Caco-2 (cell line): ENCODE data around the gene CCNI. TPM values are rescaled to one million over a fixed set of nuclear protein-coding genes. Genes with fewer than 3 reads are reported as not detected.
"Not testable (repeated sequence)": the region's sequence is repeated elsewhere in the genome, so short reads cannot be mapped to it uniquely, and the experiment has no call there.

ENCODE experiments used
- BruUV-seq: library from RNA; stranded (reverse); fragments of 400-500 nt; replicated peaks from 2 replicates; lab custom pipeline; 2021; lab: Mats Ljungman, UMichigan
- CTCF ChIA-PET: fragments of 300-600 bp; sonication (Branson Sonifier 250); formaldehyde crosslinking; loops from one replicate; lab custom pipeline; 2022; ENCODE audit warnings: antibody characterized with exemption; lab: Charles Lee
- POLR2A ChIA-PET: fragments of 300-600 bp; sonication (Branson Sonifier 250); formaldehyde crosslinking; loops from one replicate; lab custom pipeline; 2022; ENCODE audit warnings: antibody characterized with exemption; lab: Charles Lee
- DNase-seq, 2 experiments: peaks; one replicate each; pipeline versions ENCODE4 v3.0.0 to v3.0.0-alpha.2; 2020 to 2022
- H3K27me3 ChIP-seq: replicated peaks from 2 replicates; pipeline ENCODE4 v1.6.0; 2011; ENCODE audit warnings: low read length; ENCODE audit not compliant: control insufficient read depth, insufficient read depth
- H3K36me3 ChIP-seq: 2 replicates; pipeline ENCODE4 v1.5.1; 2011; ENCODE audit warnings: low read length; ENCODE audit not compliant: control insufficient read depth, insufficient read depth
- H3K4me1 ChIP-seq: fragments of 250-450 bp; sonication (Bioruptor Pico); 2 replicates; pipeline ENCODE4 v1.5.1; 2020; ENCODE audit warnings: mild to moderate bottlenecking
- H3K4me3 ChIP-seq: 2 replicates; pipeline ENCODE4 v1.5.1; 2011; ENCODE audit warnings: low read depth, mild to moderate bottlenecking, control low read depth, low read length
- H3K9me3 ChIP-seq: fragments of 250-450 bp; sonication (Bioruptor Pico); 2 replicates; pipeline ENCODE4 v1.5.1; 2020; ENCODE audit warnings: mild to moderate bottlenecking, moderate library complexity
- H3K27ac Mint-ChIP-seq: one replicate; pipeline ENCODE4 v1.8.0; 2022; ENCODE audit warnings: mixed read lengths; ENCODE audit not compliant: unreplicated experiment
- H3K27me3 Mint-ChIP-seq: one replicate; pipeline ENCODE4 v1.8.0; 2022; ENCODE audit warnings: mixed read lengths; ENCODE audit not compliant: insufficient read depth, unreplicated experiment
- H3K36me3 Mint-ChIP-seq: one replicate; pipeline ENCODE4 v1.8.0; 2022; ENCODE audit warnings: mild to moderate bottlenecking, mixed read lengths; ENCODE audit not compliant: insufficient read depth, unreplicated experiment
- H3K4me1 Mint-ChIP-seq: one replicate; pipeline ENCODE4 v1.8.0; 2022; ENCODE audit warnings: low read depth, mixed read lengths; ENCODE audit not compliant: unreplicated experiment
- H3K4me3 Mint-ChIP-seq: one replicate; pipeline ENCODE4 v1.8.0; 2022; ENCODE audit warnings: mild to moderate bottlenecking, moderate library complexity, mixed read lengths; ENCODE audit not compliant: unreplicated experiment
- H3K9me3 Mint-ChIP-seq: one replicate; pipeline ENCODE4 v1.8.0; 2022; ENCODE audit warnings: mixed read lengths; ENCODE audit not compliant: unreplicated experiment
- intact Hi-C: fragments of 100-400 bp; cut with micrococcal nuclease; formaldehyde crosslinking; loops from one replicate; pipeline ENCODE4 v1.10.0; 2022; ENCODE audit not compliant: unreplicated experiment
- total RNA-seq: library from RNA; stranded (reverse); gene quantifications from 2 replicates; pipeline ENCODE4 v1.2.3, GENCODE V29; 2022
- TF ChIP-seq, protein P1 (sequence below), 2 experiments: fragments of 200-600 bp in 1 of 2; IDR thresholded peaks; 1 replicate in 1 of 2; 2 replicates in 1 of 2; pipeline versions ENCODE4 v1.5.1 to v1.8.0; 2011 to 2022; ENCODE audit warnings: antibody characterized with exemption in 1 of 2, control low read depth in 1 of 2, inconsistent platforms in 1 of 2, low read depth in 1 of 2, low read length in 1 of 2, mild to moderate bottlenecking in 1 of 2, moderate library complexity in 1 of 2; ENCODE audit not compliant: insufficient read depth in 1 of 2, severe bottlenecking in 1 of 2, unreplicated experiment in 1 of 2

CCNI gene
- total RNA-seq, 1 experiment from 2014 or later: 164 TPM

DNA sequence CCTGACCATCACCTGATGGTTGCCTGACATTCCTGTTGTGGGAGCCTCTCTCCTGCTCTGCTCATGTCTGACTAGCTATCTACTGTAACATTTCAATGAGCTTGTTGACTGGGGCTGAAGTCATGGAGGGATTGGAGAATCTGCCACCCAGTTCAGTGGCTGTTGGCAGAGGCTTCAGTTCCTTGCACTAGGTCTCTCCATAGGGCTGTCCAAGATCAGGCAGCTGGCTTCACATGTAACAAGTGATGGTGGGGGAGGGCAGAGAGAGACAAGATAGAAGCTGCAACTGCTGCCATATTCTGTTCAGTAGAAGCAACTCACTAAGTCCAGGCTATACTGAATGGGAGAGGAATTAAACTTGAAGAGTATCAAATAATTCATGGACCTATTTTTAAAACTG, 14.1 kb upstream of the CCNI start:
- Histone ChIP-seq H3K36me3 (no peaks in the 10 kb centered on the region), H3K4me1 (no peaks in the 10 kb centered on the region), H3K9me3 (no peaks in the 10 kb centered on the region), H3K4me3 (no peak overlapping the region), H3K27me3 (no peaks in the 10 kb centered on the region)
- Mint-ChIP-seq H3K36me3 (no peaks in the 10 kb centered on the region), H3K27me3 (no peaks in the 10 kb centered on the region), H3K27ac (no peak overlapping the region), H3K4me1 (no peaks in the 10 kb centered on the region), H3K9me3 (no peaks in the 10 kb centered on the region), H3K4me3 (no peak overlapping the region)
- no TSS peak for BruUV-seq
- ChIA-PET CTCF (interaction anchor here (1.1 kb wide), 1 partner anchor 18 kb away, joined by 3 read pairs; no protein-coding TSS in a partner anchor), POLR2A (no interaction called here)
- TF ChIP-seq, protein P1, sequence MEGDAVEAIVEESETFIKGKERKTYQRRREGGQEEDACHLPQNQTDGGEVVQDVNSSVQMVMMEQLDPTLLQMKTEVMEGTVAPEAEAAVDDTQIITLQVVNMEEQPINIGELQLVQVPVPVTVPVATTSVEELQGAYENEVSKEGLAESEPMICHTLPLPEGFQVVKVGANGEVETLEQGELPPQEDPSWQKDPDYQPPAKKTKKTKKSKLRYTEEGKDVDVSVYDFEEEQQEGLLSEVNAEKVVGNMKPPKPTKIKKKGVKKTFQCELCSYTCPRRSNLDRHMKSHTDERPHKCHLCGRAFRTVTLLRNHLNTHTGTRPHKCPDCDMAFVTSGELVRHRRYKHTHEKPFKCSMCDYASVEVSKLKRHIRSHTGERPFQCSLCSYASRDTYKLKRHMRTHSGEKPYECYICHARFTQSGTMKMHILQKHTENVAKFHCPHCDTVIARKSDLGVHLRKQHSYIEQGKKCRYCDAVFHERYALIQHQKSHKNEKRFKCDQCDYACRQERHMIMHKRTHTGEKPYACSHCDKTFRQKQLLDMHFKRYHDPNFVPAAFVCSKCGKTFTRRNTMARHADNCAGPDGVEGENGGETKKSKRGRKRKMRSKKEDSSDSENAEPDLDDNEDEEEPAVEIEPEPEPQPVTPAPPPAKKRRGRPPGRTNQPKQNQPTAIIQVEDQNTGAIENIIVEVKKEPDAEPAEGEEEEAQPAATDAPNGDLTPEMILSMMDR (IDR thresholded peaks at IDR 0.05; ENCODE audit: insufficient read depth in 1 of 2, low read depth in 1 of 2, low read length in 1 of 2, severe bottlenecking in 1 of 2, unreplicated experiment in 1 of 2): no peak
- intact Hi-C loops: no loop called here
- no peak for DNase-seq

DNA sequence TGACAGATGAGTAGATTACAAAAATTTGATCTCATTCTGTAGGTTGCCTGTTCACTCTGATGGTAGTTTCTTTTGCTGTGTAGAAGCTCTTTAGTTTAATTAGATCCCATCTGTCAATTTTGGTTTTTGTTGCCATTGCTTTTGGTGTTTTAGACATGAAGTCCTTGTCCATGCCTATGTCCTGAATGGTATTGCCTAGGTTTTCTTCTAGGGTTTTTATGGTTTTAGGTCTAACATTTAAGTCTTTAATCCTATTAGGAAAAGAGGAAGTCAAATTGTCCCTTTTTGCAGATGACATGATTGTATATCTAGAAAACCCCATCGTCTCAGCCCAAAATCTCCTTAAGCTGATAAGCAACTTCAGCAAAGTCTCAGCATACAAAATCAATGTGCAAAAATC, 11.2 kb upstream of the CCNI start:
- CTCF ChIA-PET, H3K4me1 Mint-ChIP-seq, H3K4me1 ChIP-seq, POLR2A ChIA-PET, DNase-seq, H3K4me3 Mint-ChIP-seq, H3K36me3 ChIP-seq, H3K4me3 ChIP-seq, H3K9me3 ChIP-seq, intact Hi-C loops, H3K27me3 Mint-ChIP-seq, H3K36me3 Mint-ChIP-seq, H3K9me3 Mint-ChIP-seq, H3K27ac Mint-ChIP-seq, H3K27me3 ChIP-seq, BruUV-seq: not testable (repeated sequence)

DNA sequence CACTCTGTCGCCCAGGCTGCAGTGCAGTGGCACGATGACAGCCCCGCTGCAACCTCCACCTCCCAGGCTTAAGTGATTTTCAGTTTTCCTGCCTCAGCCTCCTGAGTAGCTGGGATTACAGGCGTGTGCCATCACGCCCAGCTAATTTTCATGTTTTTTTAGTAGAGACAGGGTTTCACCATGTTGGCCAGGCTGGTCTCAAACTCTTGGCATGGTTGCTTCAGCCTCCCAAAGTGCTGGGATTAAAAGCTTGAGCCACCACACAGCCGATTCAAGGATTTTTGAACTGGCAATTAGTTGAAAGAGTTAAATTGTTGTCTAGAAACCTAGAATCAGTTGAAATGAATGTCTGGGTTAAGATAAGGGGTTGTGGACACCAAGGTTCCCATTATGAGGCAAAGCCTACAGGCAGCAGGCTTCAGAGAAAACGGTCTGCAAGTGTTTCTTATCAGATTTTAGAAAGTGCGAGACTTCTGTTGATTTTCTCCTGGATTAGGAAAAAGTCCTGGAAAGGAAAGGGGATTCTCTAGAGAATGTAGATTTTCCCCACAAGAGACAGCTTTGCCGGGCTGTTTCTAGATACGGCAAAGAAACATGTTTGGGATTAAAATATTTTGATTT, 8.3 kb upstream of the CCNI start:
- ChIA-PET POLR2A (no interaction called here), CTCF (no interaction called here)
- Histone ChIP-seq H3K9me3 (no peaks in the 10 kb centered on the region), H3K4me3 (no peak overlapping the region), H3K27me3 (no peaks in the 10 kb centered on the region), H3K4me1 (no peaks in the 10 kb centered on the region), H3K36me3 (no peaks in the 10 kb centered on the region)
- BruUV-seq: no TSS peak
- intact Hi-C loops: no loop called here
- Mint-ChIP-seq H3K36me3 (no peaks in the 10 kb centered on the region), H3K27ac (no peak overlapping the region), H3K4me3 (no peak overlapping the region), H3K4me1 (no peaks in the 10 kb centered on the region), H3K9me3 (no peaks in the 10 kb centered on the region), H3K27me3 (no peaks in the 10 kb centered on the region)
- DNase-seq: no peak
- TF ChIP-seq, protein P1 (IDR thresholded peaks at IDR 0.05; ENCODE audit: insufficient read depth in 1 of 2, low read depth in 1 of 2, low read length in 1 of 2, severe bottlenecking in 1 of 2, unreplicated experiment in 1 of 2): no peak
